Hepatocyte (in vitro differentiated cells): ENCODE measurements around the gene NKD1. TPM values are rescaled to one million over a fixed set of nuclear protein-coding genes. Genes with fewer than 3 reads are reported as not detected.

ENCODE experiments used
- DNase-seq: peaks from one replicate; pipeline ENCODE4 v3.0.0-alpha.2; 2016; ENCODE audit warnings: low spot score
- H2AFZ ChIP-seq: fragments of 200-600 bp; sonication (generic); 2 replicates; pipeline ENCODE4 v1.6.0; 2016; ENCODE audit warnings: antibody characterized with exemption, mild to moderate bottlenecking
- H3K27ac ChIP-seq: fragments of 200-600 bp; sonication (generic); 2 replicates; pipeline ENCODE4 v1.5.1; 2016; ENCODE audit warnings: mild to moderate bottlenecking
- H3K27me3 ChIP-seq: fragments of 200-600 bp; sonication (generic); 2 replicates; pipeline ENCODE4 v1.6.1; 2016
- H3K36me3 ChIP-seq: fragments of 200-600 bp; sonication (generic); replicated peaks from 2 replicates; pipeline ENCODE4 v1.5.1; 2016; ENCODE audit warnings: low read depth; ENCODE audit not compliant: insufficient read depth
- H3K4me1 ChIP-seq: fragments of 200-600 bp; sonication (generic); 2 replicates; pipeline ENCODE4 v1.5.1; 2016; ENCODE audit warnings: mild to moderate bottlenecking, moderate library complexity; ENCODE audit not compliant: insufficient read depth
- H3K4me2 ChIP-seq: fragments of 200-600 bp; sonication (generic); 2 replicates; pipeline ENCODE4 v1.6.0; 2016
- H3K4me3 ChIP-seq: fragments of 200-600 bp; sonication (generic); 2 replicates; pipeline ENCODE4 v1.5.1; 2016; ENCODE audit warnings: mild to moderate bottlenecking
- H3K79me2 ChIP-seq: fragments of 200-600 bp; sonication (generic); 2 replicates; pipeline ENCODE4 v1.6.0; 2017; ENCODE audit warnings: mild to moderate bottlenecking
- H3K9me2 ChIP-seq: fragments of 200-600 bp; sonication (generic); replicated peaks from 2 replicates; pipeline ENCODE4 v1.6.0; 2017; ENCODE audit warnings: mild to moderate bottlenecking; ENCODE audit not compliant: insufficient read depth
- H3K9me3 ChIP-seq: fragments of 200-600 bp; sonication (generic); 2 replicates; pipeline ENCODE4 v1.5.1; 2016; ENCODE audit warnings: low read depth, mild to moderate bottlenecking
- H4K20me1 ChIP-seq: fragments of 200-600 bp; sonication (generic); 2 replicates; pipeline ENCODE4 v1.6.0; 2016; ENCODE audit warnings: mild to moderate bottlenecking; ENCODE audit not compliant: insufficient read depth, poor library complexity, severe bottlenecking
- EZH2 ChIP-seq: fragments of 200-600 bp; sonication (generic); IDR thresholded peaks from 2 replicates; pipeline ENCODE4 v1.6.1; 2016; ENCODE audit warnings: antibody characterized with exemption, mild to moderate bottlenecking, borderline replicate concordance
- EZH2phosphoT487 ChIP-seq: fragments of 200-600 bp; sonication (generic); IDR thresholded peaks from one replicate; pipeline ENCODE4 v1.6.1; 2018; ENCODE audit warnings: antibody characterized with exemption, mild to moderate bottlenecking, low read depth, moderate library complexity; ENCODE audit not compliant: unreplicated experiment, severe bottlenecking
- WGBS: methylation state at CpG from one replicate; pipeline ENCODE4 v1.1.6; 2016; ENCODE audit warnings: low lambda C conversion rate; ENCODE audit errors: missing lambda C conversion rate; 5-methylcytosine and 5-hydroxymethylcytosine counted together
- polyA plus RNA-seq: library from polyadenylated mRNA; unstranded; fragments of >200 nt; fragmentation: Nextera tagmentation; extraction: Ambion mirVana; gene quantifications from 2 replicates; pipeline ENCODE4 v1.2.1, GENCODE V29; 2016
- total RNA-seq: library from RNA; depleted of rRNA; stranded (reverse); fragments of >200 nt; gene quantifications from 2 replicates; pipeline ENCODE4 v1.2.3, GENCODE V29; 2014
- TF ChIP-seq, protein P1 (sequence below): fragments of 200-600 bp; sonication (generic); IDR thresholded peaks from 2 replicates; pipeline ENCODE4 v1.5.1; 2016; ENCODE audit warnings: antibody characterized with exemption, mild to moderate bottlenecking; ENCODE audit not compliant: poor library complexity

NKD1 gene
- total and polyA plus RNA-seq, 2 experiments from 2014 or later: 5.9 to 26.3 TPM

DNA sequence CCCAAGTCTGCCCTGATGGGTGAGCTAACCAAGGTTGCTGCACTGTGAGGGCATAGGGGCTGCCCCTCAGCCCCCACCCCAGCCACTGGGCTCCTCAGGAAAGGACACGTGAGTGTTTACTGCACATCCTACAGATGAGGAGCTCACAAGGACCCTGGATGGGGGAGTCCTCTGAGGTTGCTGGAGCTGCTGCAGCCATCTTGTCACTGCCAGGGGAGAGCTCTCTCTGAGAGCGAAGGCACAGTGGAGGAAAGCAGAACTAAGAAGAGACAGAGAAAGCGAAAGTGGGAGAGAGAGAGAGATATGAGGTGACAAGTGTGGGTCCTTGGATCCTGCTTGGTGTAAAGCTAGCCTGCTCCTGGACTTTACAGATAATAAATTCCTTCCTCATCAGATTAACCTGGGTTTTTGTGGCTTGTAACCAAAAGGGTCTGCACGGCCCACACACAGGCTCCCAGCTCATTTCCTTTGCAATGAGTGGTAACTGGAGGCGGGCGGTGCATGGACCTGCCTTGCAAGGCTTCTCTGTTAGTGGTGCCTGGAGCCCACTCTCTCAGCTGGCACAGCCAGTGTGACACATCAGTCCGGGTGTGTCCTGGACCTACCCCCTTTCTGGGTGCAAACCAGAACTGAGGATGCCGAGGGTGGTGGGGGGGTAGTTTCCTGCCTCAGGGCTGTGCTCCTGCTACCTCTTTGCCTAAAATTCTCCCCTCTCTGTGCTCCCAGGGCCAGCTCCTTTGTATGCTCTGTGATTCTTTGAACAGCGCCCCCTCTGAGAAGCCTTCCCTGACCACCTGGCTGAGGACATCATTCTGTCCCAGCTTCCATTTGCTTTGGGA lies 118.7 kb downstream of the NKD1 start:
- no peaks in the 10 kb centered on the region for H3K9me2 ChIP-seq
- H3K79me2 ChIP-seq: no peaks in the 10 kb centered on the region
- no peak overlapping the region for H3K4me3 ChIP-seq
- no peaks in the 10 kb centered on the region for H4K20me1 ChIP-seq
- peaks cover 2% of the 10 kb centered on the region for H3K9me3 ChIP-seq
- TF ChIP-seq EZH2phosphoT487 (no peak), EZH2 (no peak)
- TF ChIP-seq, protein P1, sequence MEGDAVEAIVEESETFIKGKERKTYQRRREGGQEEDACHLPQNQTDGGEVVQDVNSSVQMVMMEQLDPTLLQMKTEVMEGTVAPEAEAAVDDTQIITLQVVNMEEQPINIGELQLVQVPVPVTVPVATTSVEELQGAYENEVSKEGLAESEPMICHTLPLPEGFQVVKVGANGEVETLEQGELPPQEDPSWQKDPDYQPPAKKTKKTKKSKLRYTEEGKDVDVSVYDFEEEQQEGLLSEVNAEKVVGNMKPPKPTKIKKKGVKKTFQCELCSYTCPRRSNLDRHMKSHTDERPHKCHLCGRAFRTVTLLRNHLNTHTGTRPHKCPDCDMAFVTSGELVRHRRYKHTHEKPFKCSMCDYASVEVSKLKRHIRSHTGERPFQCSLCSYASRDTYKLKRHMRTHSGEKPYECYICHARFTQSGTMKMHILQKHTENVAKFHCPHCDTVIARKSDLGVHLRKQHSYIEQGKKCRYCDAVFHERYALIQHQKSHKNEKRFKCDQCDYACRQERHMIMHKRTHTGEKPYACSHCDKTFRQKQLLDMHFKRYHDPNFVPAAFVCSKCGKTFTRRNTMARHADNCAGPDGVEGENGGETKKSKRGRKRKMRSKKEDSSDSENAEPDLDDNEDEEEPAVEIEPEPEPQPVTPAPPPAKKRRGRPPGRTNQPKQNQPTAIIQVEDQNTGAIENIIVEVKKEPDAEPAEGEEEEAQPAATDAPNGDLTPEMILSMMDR: no peak
- WGBS: 86% methylated on average over 9 of the region's 9 CpGs
- no peaks in the 10 kb centered on the region for H3K36me3 ChIP-seq
- no peaks in the 10 kb centered on the region for H3K4me1 ChIP-seq
- no peak overlapping the region for H2AFZ ChIP-seq
- no peak overlapping the region for H3K4me2 ChIP-seq
- H3K27ac ChIP-seq: no peak overlapping the region
- H3K27me3 ChIP-seq: no peaks in the 10 kb centered on the region
- no peak for DNase-seq

DNA sequence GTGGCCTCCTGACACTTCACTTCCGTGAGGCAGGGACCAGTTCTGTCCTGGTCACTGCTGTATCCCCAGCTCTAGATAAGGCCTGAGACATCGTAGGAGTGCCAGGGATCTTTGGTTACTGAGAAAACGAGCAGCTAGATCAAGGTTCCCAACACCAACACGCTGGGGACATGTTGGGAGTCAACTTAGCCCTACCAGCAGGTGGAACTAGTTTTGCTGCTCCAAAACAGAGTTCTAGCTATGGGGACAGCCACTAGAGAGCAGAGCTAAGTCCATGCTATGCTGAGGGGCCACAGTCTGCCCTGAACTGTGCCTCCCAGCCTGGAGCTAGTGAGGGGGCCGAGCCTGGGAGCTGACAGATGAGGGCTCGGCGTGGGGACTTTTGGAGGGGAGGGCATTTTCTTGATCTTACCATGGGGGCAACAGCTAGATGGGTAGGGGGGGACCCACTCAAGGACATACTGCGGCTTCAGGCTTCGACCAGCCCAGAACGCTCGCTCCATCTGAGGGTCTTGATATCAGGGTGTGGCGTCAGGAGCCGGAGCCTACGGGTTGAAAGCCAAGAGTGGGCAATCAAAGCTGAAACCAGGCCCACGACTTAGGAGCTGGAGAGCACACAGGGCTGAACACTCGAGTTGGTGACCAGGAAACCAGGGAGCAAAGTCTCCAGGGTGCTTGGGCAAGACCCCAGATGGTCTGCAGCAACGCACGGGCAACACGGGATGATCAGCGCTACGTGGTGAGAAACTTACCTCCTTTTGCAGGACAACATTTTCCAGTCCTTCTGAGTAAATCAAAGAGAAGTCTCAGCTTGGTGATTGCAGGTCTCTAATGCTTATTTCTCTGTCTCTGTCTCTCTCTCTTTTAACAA lies 119.5 kb downstream of the NKD1 start:
- no peaks in the 10 kb centered on the region for H3K27me3 ChIP-seq
- no peak overlapping the region for H3K4me2 ChIP-seq
- TF ChIP-seq EZH2phosphoT487: no peak
- TF ChIP-seq, protein P1: peak; percentile 5
- no peaks in the 10 kb centered on the region for H4K20me1 ChIP-seq
- no peaks in the 10 kb centered on the region for H3K4me1 ChIP-seq
- H3K36me3 ChIP-seq: no peaks in the 10 kb centered on the region
- no peak overlapping the region for H3K27ac ChIP-seq
- no peaks in the 10 kb centered on the region for H3K79me2 ChIP-seq
- H3K4me3 ChIP-seq: no peak overlapping the region
- H2AFZ ChIP-seq: no peak overlapping the region
- no peaks in the 10 kb centered on the region for H3K9me2 ChIP-seq
- H3K9me3 ChIP-seq: peaks cover 4% of the 10 kb centered on the region
- 87% methylated on average over 21 of the region's 21 CpGs for WGBS
- no peak for DNase-seq

DNA sequence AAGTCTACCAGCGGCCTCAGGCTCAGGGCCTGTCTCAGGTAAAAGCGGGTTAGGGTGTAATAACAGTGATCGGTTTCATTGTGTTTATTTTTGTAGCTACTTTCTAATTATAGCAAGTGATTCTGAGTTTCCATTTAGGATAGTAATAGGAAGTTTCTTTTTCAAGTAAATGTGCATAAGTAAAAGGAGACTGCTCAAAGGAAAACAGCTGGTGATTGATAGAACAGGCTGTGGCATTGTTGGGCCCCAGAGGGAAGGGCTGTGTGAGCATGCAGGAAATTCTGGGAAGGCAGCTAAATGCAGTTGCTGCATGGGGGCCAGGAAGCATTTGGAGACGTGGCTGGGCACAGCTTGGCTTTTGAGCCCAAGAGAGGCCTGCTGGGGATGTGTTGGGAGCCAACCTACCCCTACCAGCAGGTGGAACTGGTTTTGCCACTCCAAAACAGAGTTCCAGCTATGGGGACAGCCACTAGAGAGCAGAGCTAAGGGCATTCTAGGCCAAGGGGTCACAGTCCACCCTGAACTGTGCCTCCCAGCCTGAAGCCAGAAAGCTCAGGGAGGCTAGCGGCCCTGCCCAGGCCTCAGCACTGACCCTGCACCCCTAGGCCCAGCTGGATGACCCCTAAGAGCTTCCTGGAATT lies 120.3 kb downstream of the NKD1 start:
- Histone ChIP-seq H3K27ac (no peak overlapping the region), H3K79me2 (no peaks in the 10 kb centered on the region), H4K20me1 (no peaks in the 10 kb centered on the region), H3K9me3 (peaks cover 4% of the 10 kb centered on the region), H3K4me3 (no peak overlapping the region), H3K36me3 (no peaks in the 10 kb centered on the region), H3K4me2 (no peak overlapping the region), H3K27me3 (no peaks in the 10 kb centered on the region), H2AFZ (no peak overlapping the region), H3K4me1 (no peaks in the 10 kb centered on the region), H3K9me2 (no peaks in the 10 kb centered on the region)
- 67% methylated on average over 5 of the region's 5 CpGs for WGBS
- DNase-seq: no peak
- TF ChIP-seq, protein P1: no peak
- TF ChIP-seq EZH2 (no peak), EZH2phosphoT487 (no peak)
